ENCODE results near the gene ZBTB22.
A peak's percentile ranks its signal among the peaks of the same experiment; 100 is the strongest.

ZBTB22 gene

DNA sequence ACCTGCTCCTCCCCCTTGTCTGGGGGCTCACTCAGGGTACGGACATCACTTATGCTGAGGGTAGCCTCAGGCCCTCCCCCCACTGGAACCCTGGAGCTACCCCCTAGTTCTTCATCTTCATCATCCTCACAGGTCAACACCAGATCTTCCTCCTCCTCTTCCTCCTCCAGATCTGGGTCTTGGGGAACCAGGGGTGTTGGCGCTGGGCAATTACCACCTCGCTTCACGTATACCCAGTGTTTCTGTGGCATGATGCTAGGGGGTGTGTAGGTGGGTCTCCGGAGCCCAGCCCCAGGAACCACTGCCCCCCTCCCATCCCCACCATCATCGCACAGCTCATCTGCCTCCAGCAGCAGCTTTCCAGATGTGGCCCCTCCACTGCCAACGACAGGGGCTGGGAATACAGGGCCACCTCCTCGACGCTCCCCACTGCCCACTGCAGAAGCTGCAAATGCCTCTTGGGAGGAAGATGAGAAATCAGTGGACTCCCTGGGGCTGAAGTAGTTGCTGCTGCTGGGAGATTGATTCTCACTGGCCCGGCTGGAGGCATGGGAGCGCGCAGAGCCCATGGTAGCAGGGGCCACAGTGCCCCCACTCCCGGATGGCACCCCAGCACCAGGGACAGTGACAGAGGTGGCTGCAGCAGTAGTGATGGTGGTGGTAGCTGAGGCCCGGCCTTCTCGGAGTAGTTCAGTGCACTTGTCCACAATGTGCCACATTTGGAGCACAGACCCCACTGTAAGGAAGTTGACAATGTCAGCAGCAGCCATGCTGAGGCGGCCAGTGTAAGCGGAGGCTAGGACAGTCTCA lies 1.5 kb downstream of the ZBTB22 start:
- DNase-seq (no peak), ATAC-seq (ENCODE audit: insufficient read depth, low read depth) (no peak)
- Histone ChIP-seq H3K27ac (ENCODE audit: low read length) (no peak overlapping the region; the same call in 1 of the 2 replicates), H3K79me2 (ENCODE audit: insufficient read depth, low read length) (peaks cover 66% of the 10 kb centered on the region), H3K4me2 (ENCODE audit: insufficient read depth, low read length) (peak overlapping the region; percentile 75; the same call in 1 of the 2 replicates), H3K9ac (ENCODE audit: low read depth, low read length) (no peak overlapping the region), H4K20me1 (ENCODE audit: insufficient read depth, low read length) (peaks cover 20% of the 10 kb centered on the region), H3K9me3 (ENCODE audit: insufficient read depth, low read length, severe bottlenecking) (no peaks in the 10 kb centered on the region), H3K27me3 (ENCODE audit: insufficient read depth, low read length, poor library complexity) (no peaks in the 10 kb centered on the region), H2AFZ (ENCODE audit: low read depth, low read length) (no peak overlapping the region), H3K4me1 (ENCODE audit: insufficient read depth, low read length) (peaks cover 70% of the 10 kb centered on the region), H3K36me3 (ENCODE audit: insufficient read depth, low read length) (peaks cover 40% of the 10 kb centered on the region), H3K4me3 (ENCODE audit: low read depth in 1 of 2, low read length in 2 of 2) (no peak overlapping the region)
- TF ChIP-seq, protein P1, sequence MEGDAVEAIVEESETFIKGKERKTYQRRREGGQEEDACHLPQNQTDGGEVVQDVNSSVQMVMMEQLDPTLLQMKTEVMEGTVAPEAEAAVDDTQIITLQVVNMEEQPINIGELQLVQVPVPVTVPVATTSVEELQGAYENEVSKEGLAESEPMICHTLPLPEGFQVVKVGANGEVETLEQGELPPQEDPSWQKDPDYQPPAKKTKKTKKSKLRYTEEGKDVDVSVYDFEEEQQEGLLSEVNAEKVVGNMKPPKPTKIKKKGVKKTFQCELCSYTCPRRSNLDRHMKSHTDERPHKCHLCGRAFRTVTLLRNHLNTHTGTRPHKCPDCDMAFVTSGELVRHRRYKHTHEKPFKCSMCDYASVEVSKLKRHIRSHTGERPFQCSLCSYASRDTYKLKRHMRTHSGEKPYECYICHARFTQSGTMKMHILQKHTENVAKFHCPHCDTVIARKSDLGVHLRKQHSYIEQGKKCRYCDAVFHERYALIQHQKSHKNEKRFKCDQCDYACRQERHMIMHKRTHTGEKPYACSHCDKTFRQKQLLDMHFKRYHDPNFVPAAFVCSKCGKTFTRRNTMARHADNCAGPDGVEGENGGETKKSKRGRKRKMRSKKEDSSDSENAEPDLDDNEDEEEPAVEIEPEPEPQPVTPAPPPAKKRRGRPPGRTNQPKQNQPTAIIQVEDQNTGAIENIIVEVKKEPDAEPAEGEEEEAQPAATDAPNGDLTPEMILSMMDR (IDR thresholded peaks at IDR 0.05; ENCODE audit: borderline replicate concordance, extremely low read depth, low read length, poor library complexity, severe bottlenecking): no peak
- no peak for TF ChIP-seq EZH2 (IDR thresholded peaks at IDR 0.05; ENCODE audit: borderline replicate concordance, low read depth, low read length, severe bottlenecking)

DNA sequence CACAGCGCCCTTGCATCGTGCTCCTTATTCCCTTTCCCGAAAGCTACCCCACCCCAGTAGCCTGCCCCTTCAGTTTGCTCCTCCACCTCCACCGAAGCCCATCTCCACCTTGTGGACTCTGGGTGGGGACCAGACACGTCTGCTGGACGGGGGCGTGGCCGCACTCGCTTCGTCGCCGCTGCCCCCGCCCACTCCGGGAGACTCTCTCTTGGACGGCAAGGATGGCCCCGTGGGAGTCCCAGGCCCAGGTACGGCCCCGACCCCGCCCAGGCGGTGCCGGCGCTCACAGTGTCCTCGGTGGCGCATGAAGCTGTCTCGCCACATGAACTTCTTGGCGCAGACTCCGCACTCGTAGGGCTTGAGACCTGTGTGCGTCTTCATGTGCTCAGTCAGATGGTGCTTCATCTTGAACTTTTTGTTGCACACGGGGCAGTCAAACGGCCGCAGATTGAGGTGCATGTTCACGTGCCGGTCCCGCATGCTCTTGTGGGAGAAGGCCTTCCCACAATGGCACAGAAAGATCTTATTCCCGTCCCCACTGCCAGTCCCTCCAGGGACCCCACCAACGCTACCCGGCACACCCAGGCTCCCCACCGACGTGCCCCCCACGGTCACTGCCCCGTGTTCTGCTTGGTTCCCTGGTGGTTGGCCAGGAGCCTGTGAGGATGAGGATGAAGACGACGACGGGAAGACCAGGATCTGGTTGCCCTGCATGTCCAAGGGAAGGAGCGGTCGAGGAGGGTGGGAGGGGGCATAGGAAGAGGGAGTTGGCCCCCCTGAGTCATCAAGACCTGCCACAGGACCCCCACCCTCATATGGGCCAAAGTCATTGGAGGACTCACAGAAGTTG lies 2.4 kb downstream of the ZBTB22 start:
- Histone ChIP-seq H3K79me2 (ENCODE audit: insufficient read depth, low read length) (peaks cover 66% of the 10 kb centered on the region), H3K4me1 (ENCODE audit: insufficient read depth, low read length) (peaks cover 61% of the 10 kb centered on the region), H4K20me1 (ENCODE audit: insufficient read depth, low read length) (peaks cover 13% of the 10 kb centered on the region), H3K27me3 (ENCODE audit: insufficient read depth, low read length, poor library complexity) (no peaks in the 10 kb centered on the region), H3K4me3 (ENCODE audit: low read depth in 1 of 2, low read length in 2 of 2) (peak overlapping the region in 1 of 2 experiments; percentile 78; a peak in 1 of 4 replicates), H3K9ac (ENCODE audit: low read depth, low read length) (peak overlapping the region; percentile 85), H3K4me2 (ENCODE audit: insufficient read depth, low read length) (peak overlapping the region; percentile 97), H3K27ac (ENCODE audit: low read length) (peak overlapping the region; percentile 91), H3K36me3 (ENCODE audit: insufficient read depth, low read length) (peaks cover 38% of the 10 kb centered on the region), H2AFZ (ENCODE audit: low read depth, low read length) (no peak overlapping the region), H3K9me3 (ENCODE audit: insufficient read depth, low read length, severe bottlenecking) (no peaks in the 10 kb centered on the region)
- ATAC-seq (ENCODE audit: insufficient read depth, low read depth) (no peak), DNase-seq (no peak)
- TF ChIP-seq, protein P1 (IDR thresholded peaks at IDR 0.05; ENCODE audit: borderline replicate concordance, extremely low read depth, low read length, poor library complexity, severe bottlenecking): no peak
- no peak for TF ChIP-seq EZH2 (IDR thresholded peaks at IDR 0.05; ENCODE audit: borderline replicate concordance, low read depth, low read length, severe bottlenecking)

DNA sequence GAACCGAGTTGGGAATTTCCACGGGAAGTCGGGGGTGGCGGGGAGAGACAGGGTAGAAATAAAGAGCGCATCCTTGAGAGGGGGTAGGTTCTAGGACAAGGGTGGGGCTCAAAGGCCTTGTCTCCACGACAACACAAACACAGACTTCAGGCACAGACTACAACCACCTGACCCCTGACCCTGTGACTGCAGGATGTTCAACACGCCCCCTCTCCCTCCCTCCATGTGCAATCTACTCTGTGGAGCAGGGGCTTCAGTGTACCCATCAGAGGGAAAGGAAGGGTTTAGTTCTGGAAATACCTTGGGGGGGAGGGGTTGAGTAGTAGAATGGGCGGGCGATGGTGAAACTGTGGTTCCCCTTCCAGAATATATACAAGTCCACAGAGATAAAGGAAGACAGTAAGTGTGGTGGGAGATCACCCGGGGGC lies 3.0 kb downstream of the ZBTB22 start:
- Histone ChIP-seq H2AFZ (ENCODE audit: low read depth, low read length) (peak overlapping the region; percentile 85), H4K20me1 (ENCODE audit: insufficient read depth, low read length) (peaks cover 13% of the 10 kb centered on the region), H3K9ac (ENCODE audit: low read depth, low read length) (peak overlapping the region; percentile 85), H3K4me2 (ENCODE audit: insufficient read depth, low read length) (peak overlapping the region; percentile 97), H3K79me2 (ENCODE audit: insufficient read depth, low read length) (peaks cover 64% of the 10 kb centered on the region), H3K27me3 (ENCODE audit: insufficient read depth, low read length, poor library complexity) (no peaks in the 10 kb centered on the region), H3K9me3 (ENCODE audit: insufficient read depth, low read length, severe bottlenecking) (no peaks in the 10 kb centered on the region), H3K4me3 (ENCODE audit: low read depth in 1 of 2, low read length in 2 of 2) (peak overlapping the region; percentile 62 to 78; a peak in 3 of 4 replicates), H3K4me1 (ENCODE audit: insufficient read depth, low read length) (peaks cover 55% of the 10 kb centered on the region), H3K27ac (ENCODE audit: low read length) (peak overlapping the region; percentile 91), H3K36me3 (ENCODE audit: insufficient read depth, low read length) (peaks cover 31% of the 10 kb centered on the region)
- no peak for TF ChIP-seq EZH2 (IDR thresholded peaks at IDR 0.05; ENCODE audit: borderline replicate concordance, low read depth, low read length, severe bottlenecking)
- TF ChIP-seq, protein P1 (IDR thresholded peaks at IDR 0.05; ENCODE audit: borderline replicate concordance, extremely low read depth, low read length, poor library complexity, severe bottlenecking): no peak
- peak; percentile 26 for ATAC-seq (ENCODE audit: insufficient read depth, low read depth)
- peak; percentile 64 for DNase-seq
